Tongue (tissue), 2 donors: Measurements from ENCODE around the gene TOMM70. TPM values are rescaled to one million over a fixed set of nuclear protein-coding genes. Genes with fewer than 3 reads are reported as not detected.
"Not testable (repeated sequence)": the region's sequence is repeated elsewhere in the genome, so short reads cannot be mapped to it uniquely, and the experiment has no call there.

Source experiments
- DNase-seq: peaks from one replicate; pipeline ENCODE4 v3.0.0-alpha.2; 2015
- total RNA-seq: library from RNA; depleted of rRNA; stranded (reverse); fragments of >200 nt; gene quantifications from one replicate; pipeline ENCODE4 v1.2.3, GENCODE V29; 2014

Gene TOMM70
- total RNA-seq = 81.2 TPM

DNA sequence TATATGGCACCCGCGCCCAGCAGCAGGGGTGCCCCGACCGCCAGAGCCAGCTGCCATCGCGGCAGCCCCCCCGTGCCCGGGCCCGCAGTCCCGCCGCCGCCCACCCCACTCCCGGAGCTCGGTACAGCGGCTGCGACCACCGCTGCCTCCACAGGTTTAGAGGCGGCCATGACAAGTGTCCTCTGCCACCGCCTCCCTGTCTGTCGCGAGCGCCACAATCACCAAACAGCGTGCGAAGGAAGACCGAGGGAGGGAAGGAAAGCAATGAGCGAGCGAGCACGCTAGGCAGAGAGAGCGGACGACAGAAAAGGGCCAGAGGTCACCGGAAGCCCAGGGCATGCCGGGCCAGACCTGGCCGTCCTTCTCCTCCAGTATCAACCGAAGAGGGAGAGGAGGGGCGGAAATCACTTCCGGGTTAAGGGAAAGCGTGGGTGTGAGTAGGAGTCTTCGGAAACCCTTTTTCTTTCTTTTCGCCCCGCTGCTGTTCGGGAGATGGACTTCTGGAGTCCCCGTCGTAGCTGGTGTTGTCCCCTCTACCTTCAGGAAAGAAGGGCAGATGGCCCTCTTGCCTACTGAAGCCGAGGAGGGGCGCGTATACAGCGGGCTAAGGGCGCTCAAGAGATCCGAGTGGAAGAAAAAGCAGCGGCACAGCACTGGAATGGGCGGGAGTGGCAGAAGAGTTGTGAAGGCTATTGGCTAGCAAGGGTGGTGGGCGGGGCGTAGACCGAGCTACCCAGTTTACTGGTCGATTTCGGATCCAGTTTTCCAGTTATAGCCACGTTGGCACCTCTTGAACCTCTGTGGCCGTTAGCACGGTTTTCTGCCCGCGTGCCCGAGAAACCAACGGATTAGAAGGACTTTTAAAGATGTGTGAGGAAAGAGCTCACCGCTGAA is at the start of gene TOMM70, which contains the start of gene LNP1:
TSS of gene TOMM70 (minus strand) at position 310 of the 894 bp plus-strand sequence. CDS start at position 170, 140 bp downstream.
TSS of gene LNP1 (plus strand) at position 760 of the 894 bp plus-strand sequence. CDS start 28,191 bp downstream, outside the sequence.
- DNase-seq = peak; percentile 99

DNA sequence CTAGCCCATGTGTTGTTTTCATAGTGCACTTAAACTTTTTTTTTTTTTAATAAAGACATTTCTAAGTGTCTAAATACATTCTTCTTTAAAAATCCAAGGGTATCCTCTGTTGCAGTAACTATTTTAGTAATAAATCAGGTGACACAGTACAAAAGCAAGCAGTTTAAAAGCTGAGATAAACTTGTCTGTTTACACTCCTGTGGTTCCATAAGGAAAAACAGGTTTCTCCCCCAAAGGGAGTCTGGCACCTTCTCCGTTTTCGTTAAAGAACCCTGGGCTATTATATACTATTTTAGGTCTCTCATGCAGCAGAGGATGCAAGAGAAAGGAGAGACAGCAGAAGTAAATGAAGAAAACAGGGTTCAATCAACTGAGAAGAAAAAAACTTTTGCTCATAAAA is 48.3 kb upstream of the TOMM70 start:
- DNase-seq = no peak

DNA sequence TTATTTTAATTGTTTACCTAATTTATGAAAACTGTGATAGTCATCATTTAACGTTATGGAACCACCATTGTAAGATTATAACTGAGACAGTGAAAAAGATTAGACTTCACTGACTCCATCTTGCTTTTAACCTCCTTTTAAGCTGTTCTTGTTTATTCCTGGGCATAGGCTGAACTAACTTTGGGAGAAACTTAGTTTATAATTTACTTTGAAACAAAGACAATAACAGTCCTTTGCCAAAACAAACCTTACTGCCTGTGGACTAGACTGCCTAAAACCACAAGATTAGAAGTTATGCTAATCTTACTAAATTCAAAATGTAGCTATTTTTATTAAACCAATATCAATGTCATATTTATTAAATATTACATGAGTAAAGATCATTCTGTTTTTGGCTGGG is 47.2 kb upstream of the TOMM70 start:
- DNase-seq = no peak

DNA sequence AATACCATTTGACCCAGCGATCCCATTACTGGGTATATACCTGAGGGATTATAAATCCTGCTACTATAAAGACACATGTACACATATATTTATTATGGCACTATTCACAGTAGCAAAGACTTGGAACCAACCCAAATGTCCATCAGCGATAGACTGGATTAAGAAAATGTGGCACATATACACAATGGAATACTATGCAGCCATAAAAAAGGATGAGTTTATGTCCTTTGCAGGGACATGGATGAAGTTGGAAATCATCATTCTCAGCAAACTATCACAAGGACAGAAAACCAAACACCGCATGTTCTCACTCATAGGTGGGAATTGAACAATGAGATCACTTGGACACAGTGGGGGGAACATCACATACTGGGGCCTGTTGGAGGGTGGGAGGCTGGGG is 46.2 kb upstream of the TOMM70 start:
- DNase-seq = not testable (repeated sequence)

GRCh38 chr3:100443690-100444089 is 42.8 kb upstream of the TOMM70 start:
- no peak for DNase-seq

DNA sequence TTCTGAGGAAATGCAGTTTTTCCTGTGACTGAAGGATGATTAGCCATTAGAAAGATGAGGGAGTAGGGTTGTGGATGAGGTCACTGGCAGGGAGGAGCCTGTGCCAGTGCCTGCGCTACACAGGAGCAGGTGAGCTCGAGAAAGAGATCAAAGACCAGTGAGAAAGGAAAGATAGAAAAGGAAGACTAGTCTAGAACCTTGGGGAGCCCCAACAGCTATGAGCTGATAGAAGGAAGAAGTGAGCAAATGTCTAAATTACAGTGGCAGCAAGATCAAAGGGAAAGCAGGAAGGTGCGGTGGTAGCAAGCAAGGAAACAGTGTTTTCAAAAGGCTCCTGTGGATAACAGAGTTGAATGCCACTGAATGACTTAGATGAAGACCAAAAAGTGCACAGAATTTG is 40.0 kb upstream of the TOMM70 start:
- DNase-seq = no peak

GRCh38 chr3:100438623-100438974 is 37.7 kb upstream of the TOMM70 start:
- no peak for DNase-seq

DNA sequence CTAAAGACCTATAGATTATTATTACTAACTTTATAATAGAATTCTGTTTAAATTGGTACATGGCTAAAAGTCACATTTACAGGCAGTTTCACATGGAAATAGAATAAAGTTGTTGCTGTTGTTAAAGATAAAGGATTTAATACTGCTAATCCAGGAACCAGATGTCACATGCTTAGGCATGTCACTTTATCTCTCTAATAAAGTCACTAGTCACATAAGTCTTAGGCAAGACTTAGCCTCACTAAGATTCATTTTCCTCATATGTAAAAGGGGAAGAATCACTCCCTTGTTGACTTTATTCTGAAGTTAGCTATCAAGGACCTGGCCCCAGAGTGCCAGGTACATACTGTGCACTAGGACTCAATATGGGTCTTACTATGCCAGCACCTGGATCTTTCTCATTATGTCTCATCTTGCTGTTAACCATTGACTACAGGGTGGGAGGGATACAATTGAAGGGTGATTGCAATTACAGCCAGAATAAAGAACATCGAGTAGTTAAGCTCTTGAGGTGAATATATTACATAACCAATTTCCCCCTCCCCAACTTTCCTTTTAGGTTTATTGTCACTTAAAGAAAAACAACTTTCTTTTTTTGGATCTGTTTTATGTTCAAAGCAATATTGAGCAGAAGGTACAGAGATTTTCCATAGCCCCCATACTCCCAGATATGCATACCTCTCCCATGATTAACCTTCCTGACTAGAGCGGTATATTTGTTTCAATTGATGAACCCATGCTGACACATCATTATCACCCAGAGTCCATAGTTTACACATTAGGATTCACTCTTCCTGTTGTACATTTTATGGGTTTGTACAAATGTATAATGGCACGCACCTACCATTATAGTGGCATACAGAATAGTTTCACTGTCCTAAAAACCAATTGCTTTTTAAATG is 37.1 kb upstream of the TOMM70 start:
- DNase-seq = no peak

- DNase-seq = no peak
Measured at GRCh38 chr3:100436951-100437350, 36.1 kb upstream of the TOMM70 start.

- DNase-seq = peak; percentile 6
Measured at GRCh38 chr3:100429187-100429716, 28.4 kb upstream of the TOMM70 start.

DNA sequence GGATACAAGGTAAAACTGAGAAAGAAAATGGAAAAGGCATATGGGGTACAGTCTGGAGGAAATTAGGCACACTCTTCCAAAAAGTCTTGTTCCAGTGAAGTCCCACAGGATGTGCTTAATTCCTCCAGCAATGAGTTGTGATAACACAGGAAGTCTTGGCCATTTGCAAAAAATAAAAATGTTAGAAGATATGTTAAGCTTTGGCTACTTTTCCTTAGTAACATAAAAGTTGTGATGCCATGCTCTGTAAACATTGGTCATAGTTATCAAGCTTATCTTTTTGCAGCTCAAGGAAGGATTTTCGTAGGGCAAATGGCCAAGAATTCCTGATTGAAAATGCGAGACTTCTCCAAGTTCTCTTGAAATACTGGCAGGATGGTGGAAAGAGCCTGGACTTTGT is 26.8 kb upstream of the TOMM70 start:
- DNase-seq = peak; percentile 48

- peak; percentile 11 for DNase-seq
Measured at GRCh38 chr3:100426067-100426682, 25.3 kb upstream of the TOMM70 start.

- no peak for DNase-seq
Measured at GRCh38 chr3:100425316-100425715, 24.4 kb upstream of the TOMM70 start.

- DNase-seq = no peak
Measured at GRCh38 chr3:100424261-100424660, 23.4 kb upstream of the TOMM70 start.

DNA sequence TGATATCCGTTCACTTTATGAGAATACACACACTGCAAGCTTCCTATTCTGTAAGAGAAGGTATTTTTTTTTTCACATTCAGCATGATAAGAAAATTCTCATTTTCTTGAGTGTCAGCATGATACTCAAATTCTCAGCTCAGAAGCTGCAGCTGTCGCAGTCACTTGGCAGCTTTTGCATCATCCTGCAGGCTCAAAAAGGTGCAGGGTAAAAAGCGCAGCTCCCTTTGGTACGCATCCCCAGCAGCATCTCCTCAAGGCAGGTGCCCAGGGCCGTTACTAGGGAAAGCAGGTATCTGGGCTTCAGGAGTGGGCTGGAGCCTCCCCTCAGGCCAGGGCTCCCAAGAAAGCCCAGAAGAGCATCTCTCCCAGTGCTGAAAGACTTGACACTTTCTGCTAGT is 22.7 kb upstream of the TOMM70 start:
- no peak for DNase-seq

DNA sequence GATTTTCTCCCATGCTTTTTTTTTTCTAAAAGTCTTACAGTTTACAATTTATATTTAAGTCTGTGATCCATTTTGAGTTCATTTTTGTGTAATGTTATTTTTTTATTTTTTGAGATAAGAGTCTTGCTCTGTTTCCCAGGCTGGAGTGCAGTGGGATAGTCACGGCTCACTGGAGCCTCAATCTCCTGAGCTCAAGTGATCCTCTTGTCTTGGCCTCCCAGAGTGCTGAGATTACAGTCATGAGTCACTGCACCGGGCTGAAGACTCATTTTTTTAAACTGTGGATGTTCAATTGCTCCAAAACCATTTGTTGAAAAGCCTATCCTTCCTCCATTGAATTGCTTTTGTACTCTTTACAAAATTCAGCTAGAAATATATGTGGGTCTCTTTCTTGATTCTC is 20.0 kb upstream of the TOMM70 start:
- no peak for DNase-seq

DNA sequence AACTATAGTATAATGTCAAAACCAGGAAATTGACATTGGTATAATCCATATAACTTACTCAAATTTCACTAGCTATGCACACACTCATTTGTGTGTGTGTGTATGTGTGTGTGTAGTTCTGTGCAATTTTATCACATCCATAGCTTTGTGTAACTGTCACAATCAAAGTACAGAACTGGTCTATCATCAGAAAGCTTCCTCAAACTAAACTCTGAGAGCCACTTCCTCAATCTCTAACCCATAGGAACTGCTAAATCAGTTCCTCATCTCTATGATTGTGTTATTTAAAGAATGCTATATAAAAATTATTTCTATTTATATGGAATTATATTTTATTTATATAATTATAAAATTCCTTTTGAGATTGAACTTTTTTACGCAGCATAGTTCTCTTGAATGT is 18.5 kb upstream of the TOMM70 start:
- DNase-seq = no peak

DNA sequence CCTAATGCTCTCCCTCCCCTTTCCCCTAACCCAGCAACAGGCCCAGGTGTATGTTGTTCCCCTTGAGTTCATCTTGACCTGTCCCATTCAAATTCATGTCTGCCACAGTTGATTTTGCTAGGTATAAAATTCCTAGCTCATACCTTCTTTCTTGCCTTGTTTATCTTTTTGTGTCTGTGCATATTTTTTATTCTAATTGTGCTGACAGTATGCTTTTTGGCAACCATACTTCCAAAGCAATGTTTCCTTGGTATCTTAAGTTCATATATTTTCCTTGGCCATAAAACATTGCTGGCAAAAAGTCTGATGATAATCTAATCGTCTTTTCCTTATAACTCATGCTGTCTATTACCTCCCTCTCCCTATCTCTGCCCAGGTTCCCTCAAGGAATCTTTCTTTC is 16.0 kb upstream of the TOMM70 start:
- no peak for DNase-seq

- DNase-seq = no peak
Measured at GRCh38 chr3:100416176-100416575, 15.3 kb upstream of the TOMM70 start.

- no peak for DNase-seq
Measured at GRCh38 chr3:100413613-100414012, 12.7 kb upstream of the TOMM70 start.

GRCh38 chr3:100412912-100413590 is 12.2 kb upstream of the TOMM70 start:
- DNase-seq = no peak
